Endodermal cell (in vitro differentiated cells): ENCODE measurements around the gene FASTKD3. TPM values are rescaled to one million over a fixed set of nuclear protein-coding genes. Genes with fewer than 3 reads are reported as not detected.

Experiments
- DNase-seq: peaks from one replicate; pipeline ENCODE4 v3.0.0-alpha.2; 2017
- H3K27ac ChIP-seq: 2 replicates; pipeline ENCODE4 v1.5.1; 2013; ENCODE audit warnings: mild to moderate bottlenecking, low read depth, low read length, moderate library complexity
- H3K27me3 ChIP-seq: 2 replicates; pipeline ENCODE4 v1.6.1; 2013; ENCODE audit warnings: mild to moderate bottlenecking, low read length, moderate library complexity; ENCODE audit not compliant: insufficient read depth, control insufficient read depth, poor library complexity, severe bottlenecking
- H3K36me3 ChIP-seq: 2 replicates; pipeline ENCODE4 v1.7.0; 2013; ENCODE audit warnings: mild to moderate bottlenecking, low read length, moderate library complexity; ENCODE audit not compliant: control insufficient read depth, insufficient read depth
- H3K4me1 ChIP-seq: one replicate; pipeline ENCODE4 v1.7.0; 2013; ENCODE audit warnings: low read length; ENCODE audit not compliant: control insufficient read depth, insufficient read depth
- H3K4me3 ChIP-seq: 2 replicates; pipeline ENCODE4 v1.5.1; 2013; ENCODE audit warnings: mild to moderate bottlenecking, low read length, moderate library complexity
- H3K9ac ChIP-seq: 2 replicates; pipeline ENCODE4 v1.6.1; 2013; ENCODE audit warnings: mild to moderate bottlenecking, low read length, moderate library complexity; ENCODE audit not compliant: poor library complexity, severe bottlenecking; ENCODE audit errors: extremely low read depth
- H3K9me3 ChIP-seq: 2 replicates; pipeline ENCODE4 v1.6.1; 2013; ENCODE audit warnings: mild to moderate bottlenecking, low read length, moderate library complexity; ENCODE audit not compliant: control insufficient read depth
- H3K27ac Mint-ChIP-seq: 2 replicates; pipeline ENCODE4 v1.8.0; 2020; ENCODE audit warnings: mixed read lengths
- H3K27me3 Mint-ChIP-seq: 2 replicates; pipeline ENCODE4 v1.8.0; 2021; ENCODE audit warnings: mild to moderate bottlenecking, mixed read lengths; ENCODE audit not compliant: insufficient read depth
- H3K36me3 Mint-ChIP-seq: 2 replicates; pipeline ENCODE4 v1.8.0; 2020; ENCODE audit warnings: low read depth, mixed read lengths
- H3K4me1 Mint-ChIP-seq: 2 replicates; pipeline ENCODE4 v1.8.0; 2020; ENCODE audit warnings: mixed read lengths
- H3K4me3 Mint-ChIP-seq: 2 replicates; pipeline ENCODE4 v1.8.0; 2020; ENCODE audit warnings: mild to moderate bottlenecking, moderate library complexity, mixed read lengths
- H3K9me3 Mint-ChIP-seq: 2 replicates; pipeline ENCODE4 v1.8.0; 2020; ENCODE audit warnings: mild to moderate bottlenecking, mixed read lengths
- CTCF ChIP-seq: fragments of 200-600 bp; sonication (generic); conservative IDR thresholded peaks from 2 replicates; pipeline ENCODE4 v1.5.0; 2021; ENCODE audit warnings: antibody characterized with exemption, mild to moderate bottlenecking
- WGBS, 2 experiments: methylation state at CpG; one replicate each; pipeline versions ENCODE4 v1.1.5 to v1.1.7; 2013; ENCODE audit warnings: missing lambda C conversion rate in 2 of 2, mixed read lengths in 1 of 2; ENCODE audit not compliant: insufficient coverage in 1 of 2, insufficient read length in 1 of 2; 5-methylcytosine and 5-hydroxymethylcytosine counted together
- total RNA-seq, 2 donors: library from RNA; stranded (reverse); fragmentation: NEBNext Ultra II Directional in 1 of 2; extraction: Animal tissue kit (Norgen Biotek cat#: 25700) in 1 of 2; gene quantifications; 2 replicates in 1 of 2; 3 replicates in 1 of 2; pipeline ENCODE4 v1.2.1, GENCODE V29; 2021

FASTKD3 gene
- total RNA-seq, 2 donors from 2014 or later: 6.6 to 8.5 TPM

- Mint-ChIP-seq H3K4me3 (no peak overlapping the region), H3K36me3 (peaks cover 51% of the 10 kb centered on the region), H3K4me1 (no peaks in the 10 kb centered on the region), H3K9me3 (no peaks in the 10 kb centered on the region), H3K27ac (no peak overlapping the region), H3K27me3 (no peaks in the 10 kb centered on the region)
- Histone ChIP-seq H3K4me1 (no peaks in the 10 kb centered on the region), H3K27me3 (no peaks in the 10 kb centered on the region), H3K4me3 (no peak overlapping the region), H3K27ac (no peak overlapping the region), H3K36me3 (peaks cover 95% of the 10 kb centered on the region), H3K9me3 (no peaks in the 10 kb centered on the region), H3K9ac (no peak overlapping the region)
- no peak for DNase-seq
- 94 to 96% methylated on average over 2 of the region's 2 CpGs for WGBS, 2 experiments
- TF ChIP-seq CTCF: no peak
These were observed 13.0 kb upstream of the FASTKD3 start for GRCh38 chr5:7881816-7882215.

- peak; percentile 28 for TF ChIP-seq CTCF
- Mint-ChIP-seq H3K27me3 (no peaks in the 10 kb centered on the region), H3K9me3 (no peaks in the 10 kb centered on the region), H3K36me3 (peaks cover 52% of the 10 kb centered on the region), H3K4me3 (no peak overlapping the region), H3K4me1 (no peaks in the 10 kb centered on the region), H3K27ac (no peak overlapping the region)
- 88 to 97% methylated on average over 3 to 4 of the region's 4 CpGs for WGBS, 2 experiments
- Histone ChIP-seq H3K4me3 (no peak overlapping the region), H3K4me1 (no peaks in the 10 kb centered on the region), H3K27ac (no peak overlapping the region), H3K9me3 (no peaks in the 10 kb centered on the region), H3K36me3 (peaks cover 96% of the 10 kb centered on the region), H3K9ac (no peak overlapping the region), H3K27me3 (no peaks in the 10 kb centered on the region)
- DNase-seq: no peak
These were observed 12.3 kb upstream of the FASTKD3 start for GRCh38 chr5:7881091-7881490.

GRCh38 chr5:7878381-7878873 lies 9.6 kb upstream of the FASTKD3 start:
- Mint-ChIP-seq H3K4me3 (no peak overlapping the region), H3K9me3 (no peaks in the 10 kb centered on the region), H3K4me1 (no peaks in the 10 kb centered on the region), H3K36me3 (peaks cover 51% of the 10 kb centered on the region), H3K27ac (no peak overlapping the region), H3K27me3 (no peaks in the 10 kb centered on the region)
- no peak overlapping the region for H3K4me3 ChIP-seq
- H3K4me1 ChIP-seq: no peaks in the 10 kb centered on the region
- DNase-seq: no peak
- no peak for TF ChIP-seq CTCF
- H3K27ac ChIP-seq: no peak overlapping the region
- no peak overlapping the region for H3K9ac ChIP-seq
- H3K36me3 ChIP-seq: peaks cover 90% of the 10 kb centered on the region
- no peaks in the 10 kb centered on the region for H3K27me3 ChIP-seq
- no peaks in the 10 kb centered on the region for H3K9me3 ChIP-seq
